GM12873 (cell line): ENCODE data around the gene PKD1L1.

Experiments used
- TF ChIP-seq, protein P1 (sequence below): IDR thresholded peaks from 2 replicates; pipeline ENCODE4 v1.5.1; 2012; ENCODE audit warnings: low read depth, mild to moderate bottlenecking, moderate library complexity, low read length, control low read depth; ENCODE audit not compliant: insufficient read depth; ENCODE audit errors: missing control alignments

Gene PKD1L1

DNA sequence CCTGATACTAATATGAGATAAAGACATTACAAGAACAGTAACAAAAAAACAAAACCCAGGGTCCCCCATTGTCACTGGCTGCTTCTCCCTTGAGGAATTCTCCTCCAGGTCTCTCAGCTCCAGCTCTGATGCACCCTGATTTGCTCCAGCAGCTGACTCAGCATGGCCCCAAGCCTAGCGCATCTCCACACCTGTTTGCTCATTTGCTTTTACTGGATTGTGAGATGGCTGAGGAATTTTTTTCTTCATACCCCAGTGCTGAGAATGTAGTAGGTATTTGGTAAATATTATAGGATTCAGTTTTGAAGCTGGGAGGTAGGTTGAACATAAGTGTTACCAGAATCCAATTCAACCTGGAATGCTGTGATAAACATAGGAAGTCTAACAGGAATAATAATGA lies 171.9 kb downstream of the PKD1L1 start:
- TF ChIP-seq, protein P1, sequence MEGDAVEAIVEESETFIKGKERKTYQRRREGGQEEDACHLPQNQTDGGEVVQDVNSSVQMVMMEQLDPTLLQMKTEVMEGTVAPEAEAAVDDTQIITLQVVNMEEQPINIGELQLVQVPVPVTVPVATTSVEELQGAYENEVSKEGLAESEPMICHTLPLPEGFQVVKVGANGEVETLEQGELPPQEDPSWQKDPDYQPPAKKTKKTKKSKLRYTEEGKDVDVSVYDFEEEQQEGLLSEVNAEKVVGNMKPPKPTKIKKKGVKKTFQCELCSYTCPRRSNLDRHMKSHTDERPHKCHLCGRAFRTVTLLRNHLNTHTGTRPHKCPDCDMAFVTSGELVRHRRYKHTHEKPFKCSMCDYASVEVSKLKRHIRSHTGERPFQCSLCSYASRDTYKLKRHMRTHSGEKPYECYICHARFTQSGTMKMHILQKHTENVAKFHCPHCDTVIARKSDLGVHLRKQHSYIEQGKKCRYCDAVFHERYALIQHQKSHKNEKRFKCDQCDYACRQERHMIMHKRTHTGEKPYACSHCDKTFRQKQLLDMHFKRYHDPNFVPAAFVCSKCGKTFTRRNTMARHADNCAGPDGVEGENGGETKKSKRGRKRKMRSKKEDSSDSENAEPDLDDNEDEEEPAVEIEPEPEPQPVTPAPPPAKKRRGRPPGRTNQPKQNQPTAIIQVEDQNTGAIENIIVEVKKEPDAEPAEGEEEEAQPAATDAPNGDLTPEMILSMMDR = no peak

DNA sequence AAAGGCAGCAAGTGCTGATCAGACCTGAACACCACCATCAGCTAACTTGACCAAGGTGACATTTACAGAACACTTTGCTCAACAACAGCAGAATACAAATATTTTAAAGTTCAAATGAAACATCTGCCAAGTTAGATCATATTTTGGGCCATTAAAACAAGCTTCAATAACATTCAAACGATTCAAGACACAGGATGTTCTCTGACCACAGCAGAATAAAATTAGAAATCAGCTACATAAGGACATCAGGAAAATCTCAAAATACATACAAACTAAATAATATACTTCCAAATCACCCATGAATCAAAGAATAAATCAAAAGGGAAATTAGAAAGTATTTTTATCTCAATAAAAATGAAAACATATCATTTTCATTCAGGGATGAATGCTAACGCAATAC lies 173.0 kb downstream of the PKD1L1 start:
- TF ChIP-seq, protein P1 = no peak

DNA sequence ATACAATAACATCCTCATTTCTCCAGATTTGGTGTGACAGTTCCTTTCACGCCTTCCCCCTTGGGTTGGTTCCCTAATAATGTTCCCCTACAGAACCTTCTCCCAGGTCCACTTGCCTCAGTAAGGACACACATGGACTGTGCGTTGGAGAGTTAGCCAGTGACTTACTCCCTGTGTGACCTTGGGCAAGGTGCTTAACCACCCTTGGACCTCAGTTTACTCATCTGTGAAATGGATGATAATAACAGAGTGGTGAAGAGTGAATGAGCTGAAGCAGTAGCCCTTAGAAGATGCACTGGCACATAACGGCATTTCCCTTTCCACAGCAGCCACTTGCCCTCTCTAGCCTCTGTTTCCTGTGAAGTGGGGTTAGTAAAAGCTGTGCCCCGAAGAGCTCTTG lies 175.8 kb downstream of the PKD1L1 start:
- TF ChIP-seq, protein P1 = no peak

DNA sequence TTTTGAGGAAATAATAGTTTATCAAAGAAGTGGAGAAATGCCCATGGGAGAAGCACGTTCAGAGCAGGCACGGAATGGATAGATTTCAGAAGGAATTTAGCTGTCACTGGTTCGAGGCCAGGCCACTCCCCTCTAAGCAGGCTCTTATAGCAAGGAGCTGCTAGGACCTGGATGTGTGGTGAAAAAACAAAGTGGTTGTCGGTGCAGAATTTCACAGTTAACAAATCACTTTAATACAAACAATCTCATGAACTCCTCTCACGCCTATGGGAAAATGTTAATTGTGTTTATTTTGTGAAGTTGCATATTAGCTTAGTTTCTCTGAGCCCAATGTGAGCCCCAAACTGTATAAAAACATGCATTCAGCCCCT lies 176.3 kb downstream of the PKD1L1 start:
- TF ChIP-seq, protein P1 = no peak

DNA sequence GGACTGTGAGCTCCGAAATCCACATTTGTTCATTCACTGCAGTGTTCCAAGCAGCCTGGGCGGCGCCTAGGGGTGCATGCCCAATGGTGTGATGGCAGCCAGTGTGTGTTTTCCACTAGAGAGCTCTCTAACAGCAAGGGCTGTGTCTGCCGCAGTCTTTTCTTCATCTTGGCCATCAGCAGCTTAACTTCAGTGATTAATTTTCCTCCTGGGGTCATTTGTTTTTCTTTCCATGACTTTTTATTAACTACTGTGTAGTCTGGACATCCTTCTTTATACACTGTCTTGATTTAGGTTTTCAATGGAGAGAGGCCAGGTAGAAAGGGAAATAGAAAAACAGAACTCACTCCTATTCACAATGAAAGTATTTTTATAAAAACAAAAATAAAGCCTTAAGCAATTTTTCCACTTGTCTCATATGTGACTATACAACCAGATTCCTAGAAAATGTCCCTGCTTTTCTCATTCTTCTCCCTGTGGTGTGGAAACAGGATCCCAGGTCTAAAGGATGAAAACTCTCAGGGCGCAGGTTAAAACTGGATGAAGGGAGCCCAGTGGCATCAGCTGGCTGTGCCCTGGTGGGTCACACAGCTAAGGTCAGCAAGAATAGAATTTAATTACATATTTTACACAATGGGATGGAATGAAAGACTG lies 176.8 kb downstream of the PKD1L1 start:
- TF ChIP-seq, protein P1 = no peak

DNA sequence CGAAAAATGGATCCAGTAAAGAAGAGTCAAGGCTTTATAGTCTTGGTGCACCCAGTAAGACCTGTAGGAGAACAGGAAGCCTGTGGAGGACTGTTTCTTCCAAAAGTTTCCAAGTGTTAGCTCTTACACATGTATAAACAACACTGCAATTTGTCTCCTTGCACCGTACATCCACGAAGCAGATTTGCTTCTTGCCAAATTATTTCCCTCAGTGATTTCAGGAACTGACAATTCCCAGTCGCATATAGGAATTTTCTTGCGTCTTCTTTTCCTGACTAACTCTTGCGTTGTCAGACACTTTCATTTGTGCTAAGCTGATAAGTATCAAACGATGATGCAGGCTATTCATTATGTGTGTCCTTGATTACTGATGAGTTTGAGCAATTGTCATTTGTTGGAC lies 182.1 kb downstream of the PKD1L1 start:
- TF ChIP-seq, protein P1 = no peak

DNA sequence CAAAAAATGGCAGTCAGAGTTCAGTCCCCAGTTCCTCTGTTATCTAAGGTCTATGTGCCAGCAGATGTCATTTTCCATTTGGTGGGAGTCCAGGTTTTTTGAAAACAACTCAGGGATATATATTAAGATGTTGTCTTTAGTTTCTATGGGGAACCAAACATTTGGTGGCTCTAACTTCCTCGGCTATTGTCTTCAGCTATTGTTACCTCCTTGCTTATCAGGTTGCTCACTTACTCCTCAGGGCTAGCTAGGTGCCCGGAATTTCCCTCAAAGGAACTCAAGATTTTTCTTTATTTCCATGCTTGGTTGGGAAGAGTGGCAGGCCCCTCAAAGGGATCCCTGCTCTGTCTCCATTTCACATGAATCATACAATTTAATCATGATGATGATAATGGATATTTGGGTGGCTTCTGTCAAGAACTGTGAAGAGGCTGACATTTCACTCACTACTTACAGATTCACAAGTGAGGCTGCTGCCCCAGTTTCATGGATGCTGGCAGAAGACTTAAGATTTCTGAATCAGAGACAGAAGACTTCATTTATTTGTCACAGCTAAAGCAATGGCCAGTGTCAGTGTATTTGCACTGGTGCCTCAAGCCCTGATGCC lies 182.8 kb downstream of the PKD1L1 start:
- TF ChIP-seq, protein P1 = no peak

DNA sequence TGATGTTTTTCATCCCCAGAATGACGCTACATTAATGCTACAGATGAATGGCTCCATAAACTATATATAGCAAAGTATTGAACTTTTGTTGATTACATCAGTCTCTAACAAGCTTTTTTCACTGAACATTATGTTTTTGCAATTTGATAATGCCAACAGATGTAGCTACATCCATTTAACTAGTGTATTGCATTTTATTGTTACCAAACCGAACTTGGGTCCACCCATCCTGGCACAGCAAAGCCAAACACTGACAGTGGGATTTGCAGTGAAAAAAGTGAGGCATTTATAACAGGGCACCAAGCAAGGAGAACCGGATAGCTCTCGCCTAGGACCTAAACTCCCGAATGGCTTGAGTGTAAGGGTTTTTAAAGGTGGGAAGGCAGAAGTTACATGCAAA lies 183.5 kb downstream of the PKD1L1 start:
- TF ChIP-seq, protein P1 = no peak
